Prostate gland (tissue), 2 donors: ENCODE data around the gene VAV3.

Source experiments
- CTCF ChIP-seq, 4 experiments: fragments of 200-600 bp in 2 of 4; fragments of 450-650 bp in 2 of 4; sonication (generic) in 2 of 4; IDR thresholded peaks; 1 replicate in 3 of 4; 2 replicates in 1 of 4; pipeline ENCODE4 v1.5.1; 2016 to 2019; ENCODE audit warnings: antibody characterized with exemption in 4 of 4, mild to moderate bottlenecking in 2 of 4, moderate library complexity in 2 of 4
- POLR2A ChIP-seq: fragments of 450-650 bp; IDR thresholded peaks from one replicate; pipeline ENCODE4 v1.6.1; 2016; ENCODE audit warnings: antibody characterized with exemption, mild to moderate bottlenecking
- POLR2AphosphoS5 ChIP-seq: sonication (generic); formaldehyde crosslinking; IDR thresholded peaks from one replicate; pipeline ENCODE4 v1.6.1; 2017; ENCODE audit warnings: antibody characterized with exemption

GRCh38 chr1:107975851-107976250, 10.9 kb upstream of the VAV3 start:
- TF ChIP-seq POLR2A (no peak), CTCF (IDR thresholded peaks at IDR 0.05) (no peak), POLR2AphosphoS5 (no peak)
